Hepatocyte (in vitro differentiated cells): ENCODE data around the gene CELA1. TPM values are rescaled to one million over a fixed set of nuclear protein-coding genes. Genes with fewer than 3 reads are reported as not detected.
"Not testable (repeated sequence)": the region's sequence is repeated elsewhere in the genome, so short reads cannot be mapped to it uniquely, and the experiment has no call there.

Experiments used
- DNase-seq: peaks from one replicate; pipeline ENCODE4 v3.0.0-alpha.2; 2016; ENCODE audit warnings: low spot score
- H2AFZ ChIP-seq: fragments of 200-600 bp; sonication (generic); 2 replicates; pipeline ENCODE4 v1.6.0; 2016; ENCODE audit warnings: antibody characterized with exemption, mild to moderate bottlenecking
- H3K27ac ChIP-seq: fragments of 200-600 bp; sonication (generic); 2 replicates; pipeline ENCODE4 v1.5.1; 2016; ENCODE audit warnings: mild to moderate bottlenecking
- H3K27me3 ChIP-seq: fragments of 200-600 bp; sonication (generic); 2 replicates; pipeline ENCODE4 v1.6.1; 2016
- H3K36me3 ChIP-seq: fragments of 200-600 bp; sonication (generic); replicated peaks from 2 replicates; pipeline ENCODE4 v1.5.1; 2016; ENCODE audit warnings: low read depth; ENCODE audit not compliant: insufficient read depth
- H3K4me1 ChIP-seq: fragments of 200-600 bp; sonication (generic); 2 replicates; pipeline ENCODE4 v1.5.1; 2016; ENCODE audit warnings: mild to moderate bottlenecking, moderate library complexity; ENCODE audit not compliant: insufficient read depth
- H3K4me2 ChIP-seq: fragments of 200-600 bp; sonication (generic); 2 replicates; pipeline ENCODE4 v1.6.0; 2016
- H3K4me3 ChIP-seq: fragments of 200-600 bp; sonication (generic); 2 replicates; pipeline ENCODE4 v1.5.1; 2016; ENCODE audit warnings: mild to moderate bottlenecking
- H3K79me2 ChIP-seq: fragments of 200-600 bp; sonication (generic); 2 replicates; pipeline ENCODE4 v1.6.0; 2017; ENCODE audit warnings: mild to moderate bottlenecking
- H3K9me2 ChIP-seq: fragments of 200-600 bp; sonication (generic); replicated peaks from 2 replicates; pipeline ENCODE4 v1.6.0; 2017; ENCODE audit warnings: mild to moderate bottlenecking; ENCODE audit not compliant: insufficient read depth
- H3K9me3 ChIP-seq: fragments of 200-600 bp; sonication (generic); 2 replicates; pipeline ENCODE4 v1.5.1; 2016; ENCODE audit warnings: low read depth, mild to moderate bottlenecking
- H4K20me1 ChIP-seq: fragments of 200-600 bp; sonication (generic); 2 replicates; pipeline ENCODE4 v1.6.0; 2016; ENCODE audit warnings: mild to moderate bottlenecking; ENCODE audit not compliant: insufficient read depth, poor library complexity, severe bottlenecking
- CTCF ChIP-seq: fragments of 200-600 bp; sonication (generic); IDR thresholded peaks from 2 replicates; pipeline ENCODE4 v1.5.1; 2016; ENCODE audit warnings: antibody characterized with exemption, mild to moderate bottlenecking; ENCODE audit not compliant: poor library complexity
- EZH2 ChIP-seq: fragments of 200-600 bp; sonication (generic); IDR thresholded peaks from 2 replicates; pipeline ENCODE4 v1.6.1; 2016; ENCODE audit warnings: antibody characterized with exemption, mild to moderate bottlenecking, borderline replicate concordance
- EZH2phosphoT487 ChIP-seq: fragments of 200-600 bp; sonication (generic); IDR thresholded peaks from one replicate; pipeline ENCODE4 v1.6.1; 2018; ENCODE audit warnings: antibody characterized with exemption, mild to moderate bottlenecking, low read depth, moderate library complexity; ENCODE audit not compliant: unreplicated experiment, severe bottlenecking
- WGBS: methylation state at CpG from one replicate; pipeline ENCODE4 v1.1.6; 2016; ENCODE audit warnings: low lambda C conversion rate; ENCODE audit errors: missing lambda C conversion rate; 5-methylcytosine and 5-hydroxymethylcytosine counted together
- polyA plus RNA-seq: library from polyadenylated mRNA; unstranded; fragments of >200 nt; fragmentation: Nextera tagmentation; extraction: Ambion mirVana; gene quantifications from 2 replicates; pipeline ENCODE4 v1.2.1, GENCODE V29; 2016
- total RNA-seq: library from RNA; depleted of rRNA; stranded (reverse); fragments of >200 nt; gene quantifications from 2 replicates; pipeline ENCODE4 v1.2.3, GENCODE V29; 2014

The CELA1 gene
- total and polyA plus RNA-seq, 2 experiments from 2014 or later, result not detected

- H3K79me2 ChIP-seq, result no peaks in the 10 kb centered on the region
- H2AFZ ChIP-seq, result no peak overlapping the region
- H3K9me2 ChIP-seq, result no peaks in the 10 kb centered on the region
- no peaks in the 10 kb centered on the region for H3K36me3 ChIP-seq
- H3K4me2 ChIP-seq, result no peak overlapping the region
- no peaks in the 10 kb centered on the region for H4K20me1 ChIP-seq
- TF ChIP-seq EZH2phosphoT487 (no peak), EZH2 (no peak), CTCF (no peak)
- no peaks in the 10 kb centered on the region for H3K4me1 ChIP-seq
- H3K27ac ChIP-seq, result no peak overlapping the region
- H3K4me3 ChIP-seq, result no peak overlapping the region
- no peaks in the 10 kb centered on the region for H3K9me3 ChIP-seq
- no peaks in the 10 kb centered on the region for H3K27me3 ChIP-seq
- no peak for DNase-seq
Observed at GRCh38 chr12:51293696-51294095, 52.8 kb downstream of the CELA1 start.

- DNase-seq, H3K4me1 ChIP-seq, H3K79me2 ChIP-seq, H3K9me3 ChIP-seq, H3K9me2 ChIP-seq, H3K4me2 ChIP-seq, H3K4me3 ChIP-seq, H3K36me3 ChIP-seq, H3K27me3 ChIP-seq, H2AFZ ChIP-seq, H4K20me1 ChIP-seq, H3K27ac ChIP-seq: not testable (repeated sequence)
- 89% methylated on average over 9 of the region's 9 CpGs for WGBS
Observed at GRCh38 chr12:51291603-51292513, 54.6 kb downstream of the CELA1 start.

- no peaks in the 10 kb centered on the region for H3K9me3 ChIP-seq
- H3K36me3 ChIP-seq, result no peaks in the 10 kb centered on the region
- no peaks in the 10 kb centered on the region for H4K20me1 ChIP-seq
- H3K27ac ChIP-seq, result no peak overlapping the region
- no peaks in the 10 kb centered on the region for H3K79me2 ChIP-seq
- DNase-seq, result no peak
- H2AFZ ChIP-seq, result no peak overlapping the region
- H3K4me3 ChIP-seq, result no peak overlapping the region
- no peaks in the 10 kb centered on the region for H3K27me3 ChIP-seq
- TF ChIP-seq EZH2phosphoT487 (no peak), EZH2 (no peak), CTCF (no peak)
- no peaks in the 10 kb centered on the region for H3K4me1 ChIP-seq
- H3K9me2 ChIP-seq, result no peaks in the 10 kb centered on the region
- no peak overlapping the region for H3K4me2 ChIP-seq
- WGBS, result 59% methylated on average over 1 of the region's 1 CpG
Observed at GRCh38 chr12:51285843-51286242, 60.6 kb downstream of the CELA1 start.

GRCh38 chr12:51281202-51281924, 65.1 kb downstream of the CELA1 start:
- WGBS, result 90% methylated on average over 4 of the region's 4 CpGs
- no peaks in the 10 kb centered on the region for H4K20me1 ChIP-seq
- H3K27ac ChIP-seq, result no peak overlapping the region
- H3K4me1 ChIP-seq, result no peaks in the 10 kb centered on the region
- TF ChIP-seq EZH2, result no peak
- TF ChIP-seq CTCF, result no peak
- no peak for TF ChIP-seq EZH2phosphoT487
- no peak for DNase-seq
- no peaks in the 10 kb centered on the region for H3K79me2 ChIP-seq
- H3K27me3 ChIP-seq, result no peaks in the 10 kb centered on the region
- no peaks in the 10 kb centered on the region for H3K9me2 ChIP-seq
- H3K9me3 ChIP-seq, result no peaks in the 10 kb centered on the region
- no peak overlapping the region for H3K4me3 ChIP-seq
- no peak overlapping the region for H3K4me2 ChIP-seq
- no peaks in the 10 kb centered on the region for H3K36me3 ChIP-seq
- no peak overlapping the region for H2AFZ ChIP-seq
